ENCODE measurements around the gene ZDHHC8.

ZDHHC8 gene

DNA sequence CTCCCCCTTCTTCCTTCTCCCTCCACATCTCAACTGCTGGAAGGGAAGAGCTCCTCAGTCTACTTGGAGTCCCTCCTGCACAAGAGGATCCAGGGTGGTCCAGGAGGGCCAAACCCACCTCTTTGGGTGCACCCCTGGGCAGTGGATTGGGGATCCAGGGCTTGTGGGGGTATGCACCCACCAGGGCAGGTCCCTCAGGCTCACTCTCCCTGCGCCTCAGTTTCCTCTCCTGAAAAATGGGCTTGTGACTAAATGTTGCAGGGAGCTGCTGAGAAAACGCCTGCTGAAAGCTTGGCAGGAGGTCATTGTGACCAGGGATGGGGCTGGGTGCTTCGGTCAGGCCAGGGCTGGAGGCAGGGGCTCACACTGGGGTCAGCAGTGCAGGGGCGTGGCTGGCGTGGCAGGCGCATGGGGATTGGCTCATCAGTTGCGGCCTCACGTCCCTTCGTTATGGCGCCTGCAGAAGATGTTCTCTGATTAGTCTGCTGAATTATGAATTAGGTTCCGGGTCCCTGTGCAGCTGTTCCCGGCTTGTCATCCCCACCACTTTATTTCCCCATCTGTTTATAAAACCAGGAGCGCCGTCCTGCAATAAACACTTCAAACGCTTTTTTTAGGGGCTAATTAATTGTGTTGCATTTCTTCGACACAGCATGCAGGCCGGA, 44.9 kb downstream of the ZDHHC8 start:
- Histone ChIP-seq H3K4me1 (ENCODE audit: insufficient read depth, low read length) (no peaks in the 10 kb centered on the region), H3K36me3 (ENCODE audit: insufficient read depth, low read depth, low read length) (no peaks in the 10 kb centered on the region), H3K4me3 (ENCODE audit: low read length) (no peak overlapping the region), H3K27me3 (ENCODE audit: insufficient read depth, low read length) (no peaks in the 10 kb centered on the region), H3K9ac (ENCODE audit: low read depth, low read length) (no peak overlapping the region), H3K9me3 (ENCODE audit: insufficient read depth, low read depth, low read length) (no peaks in the 10 kb centered on the region), H3K27ac (ENCODE audit: low read length) (no peak overlapping the region)

DNA sequence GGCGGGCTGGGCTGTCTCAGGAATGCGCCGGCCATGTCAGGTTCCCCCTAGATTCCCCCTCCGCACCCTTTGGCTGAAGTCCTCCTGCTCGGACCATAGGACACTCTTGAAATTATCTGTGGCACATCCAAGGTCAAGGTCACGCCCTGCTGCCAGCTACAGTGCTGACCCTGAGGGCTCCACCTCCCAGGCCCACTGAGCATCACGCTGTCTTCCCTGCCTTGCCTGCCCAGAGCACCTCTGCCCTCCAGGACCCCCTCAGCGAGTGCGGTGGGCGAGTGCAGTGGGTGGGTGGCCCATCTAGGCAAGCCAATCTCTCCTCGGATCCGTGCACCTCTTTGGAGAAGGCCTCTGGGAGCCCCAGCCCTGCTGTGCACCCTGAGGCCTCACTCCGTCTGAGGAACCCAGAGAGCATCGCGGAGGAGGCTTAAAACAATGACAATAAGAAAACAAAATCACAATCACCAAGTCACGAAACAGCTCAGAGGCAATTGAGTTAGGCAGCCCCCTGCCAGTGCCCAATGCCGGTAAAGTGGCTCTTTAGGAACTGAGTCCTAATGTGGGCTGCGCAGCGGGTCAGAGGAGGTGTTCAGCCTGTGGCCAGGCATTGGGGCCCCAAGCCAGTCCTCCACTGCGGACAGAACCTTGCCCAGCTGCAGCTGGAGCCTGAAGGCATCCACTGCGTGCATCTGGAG, 45.8 kb downstream of the ZDHHC8 start:
- no peaks in the 10 kb centered on the region for H3K27me3 ChIP-seq (ENCODE audit: insufficient read depth, low read length)
- H3K36me3 ChIP-seq (ENCODE audit: insufficient read depth, low read depth, low read length): no peaks in the 10 kb centered on the region
- no peaks in the 10 kb centered on the region for H3K9me3 ChIP-seq (ENCODE audit: insufficient read depth, low read depth, low read length)
- H3K4me1 ChIP-seq (ENCODE audit: insufficient read depth, low read length): no peaks in the 10 kb centered on the region
- H3K27ac ChIP-seq (ENCODE audit: low read length): no peak overlapping the region
- no peak overlapping the region for H3K9ac ChIP-seq (ENCODE audit: low read depth, low read length)
- no peak overlapping the region for H3K4me3 ChIP-seq (ENCODE audit: low read length)

DNA sequence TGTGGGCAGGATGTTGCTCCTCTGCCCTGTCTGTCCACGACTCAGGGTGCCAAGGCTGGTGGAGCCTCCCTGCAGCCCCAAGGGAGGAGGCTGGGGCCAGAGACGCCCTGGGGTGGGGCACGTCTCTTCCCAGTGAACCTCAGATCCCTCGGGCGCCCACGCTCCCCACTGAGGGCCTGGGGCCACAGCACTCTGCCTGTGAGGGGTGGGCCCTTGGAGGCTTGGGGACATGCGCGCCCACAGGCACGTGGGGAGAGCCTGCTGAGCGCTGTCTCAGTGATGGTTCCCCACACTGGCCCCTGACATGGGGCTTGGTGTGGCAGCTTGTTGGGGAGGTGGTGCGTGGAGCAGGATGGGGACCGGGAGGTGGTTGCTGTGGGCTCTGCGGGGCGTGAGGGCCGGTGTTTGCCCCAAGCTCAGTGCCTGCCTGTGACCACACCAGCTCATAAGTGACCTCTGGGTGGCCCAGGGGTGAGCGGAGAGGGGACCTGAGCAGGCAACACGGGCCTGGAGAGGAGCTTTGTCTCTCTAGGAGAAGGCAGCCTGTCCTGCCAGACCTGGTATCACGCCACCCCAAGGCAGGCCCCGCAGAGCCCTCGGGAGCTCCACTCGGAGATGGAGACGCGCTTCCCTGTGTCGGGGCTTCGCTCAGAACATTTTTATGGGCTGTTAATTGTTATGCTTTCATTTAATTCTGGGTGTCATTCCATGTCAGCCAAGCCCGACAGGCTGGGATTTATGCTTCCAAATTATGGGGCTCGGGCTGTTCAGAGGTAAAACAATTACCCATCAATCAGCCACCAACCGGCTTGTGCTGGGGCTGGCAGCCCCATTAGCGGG, 46.7 kb downstream of the ZDHHC8 start:
- H3K27me3 ChIP-seq (ENCODE audit: insufficient read depth, low read length): no peaks in the 10 kb centered on the region
- no peaks in the 10 kb centered on the region for H3K36me3 ChIP-seq (ENCODE audit: insufficient read depth, low read depth, low read length)
- H3K4me1 ChIP-seq (ENCODE audit: insufficient read depth, low read length): no peaks in the 10 kb centered on the region
- H3K9ac ChIP-seq (ENCODE audit: low read depth, low read length): no peak overlapping the region
- H3K4me3 ChIP-seq (ENCODE audit: low read length): no peak overlapping the region
- no peak overlapping the region for H3K27ac ChIP-seq (ENCODE audit: low read length)
- no peaks in the 10 kb centered on the region for H3K9me3 ChIP-seq (ENCODE audit: insufficient read depth, low read depth, low read length)

DNA sequence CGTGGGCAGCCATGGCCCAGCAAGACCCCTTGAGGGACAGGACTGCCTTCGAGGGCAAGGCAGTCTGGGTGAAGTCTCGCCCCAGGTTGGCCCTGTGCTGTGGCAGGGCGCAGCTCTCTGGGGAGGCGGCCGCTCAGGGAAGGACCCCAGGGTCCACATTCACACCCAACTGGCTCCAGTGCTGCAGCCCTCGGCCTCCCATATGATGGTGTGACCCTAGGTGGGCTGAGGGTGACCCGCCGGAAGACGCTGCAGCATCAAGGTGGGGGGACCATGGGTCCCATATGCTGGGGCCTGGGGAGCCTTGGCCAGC, 47.3 kb downstream of the ZDHHC8 start:
- Histone ChIP-seq H3K9me3 (ENCODE audit: insufficient read depth, low read depth, low read length) (no peaks in the 10 kb centered on the region), H3K27me3 (ENCODE audit: insufficient read depth, low read length) (no peaks in the 10 kb centered on the region), H3K4me1 (ENCODE audit: insufficient read depth, low read length) (no peaks in the 10 kb centered on the region), H3K4me3 (ENCODE audit: low read length) (no peak overlapping the region), H3K36me3 (ENCODE audit: insufficient read depth, low read depth, low read length) (no peaks in the 10 kb centered on the region), H3K9ac (ENCODE audit: low read depth, low read length) (no peak overlapping the region), H3K27ac (ENCODE audit: low read length) (no peak overlapping the region)

DNA sequence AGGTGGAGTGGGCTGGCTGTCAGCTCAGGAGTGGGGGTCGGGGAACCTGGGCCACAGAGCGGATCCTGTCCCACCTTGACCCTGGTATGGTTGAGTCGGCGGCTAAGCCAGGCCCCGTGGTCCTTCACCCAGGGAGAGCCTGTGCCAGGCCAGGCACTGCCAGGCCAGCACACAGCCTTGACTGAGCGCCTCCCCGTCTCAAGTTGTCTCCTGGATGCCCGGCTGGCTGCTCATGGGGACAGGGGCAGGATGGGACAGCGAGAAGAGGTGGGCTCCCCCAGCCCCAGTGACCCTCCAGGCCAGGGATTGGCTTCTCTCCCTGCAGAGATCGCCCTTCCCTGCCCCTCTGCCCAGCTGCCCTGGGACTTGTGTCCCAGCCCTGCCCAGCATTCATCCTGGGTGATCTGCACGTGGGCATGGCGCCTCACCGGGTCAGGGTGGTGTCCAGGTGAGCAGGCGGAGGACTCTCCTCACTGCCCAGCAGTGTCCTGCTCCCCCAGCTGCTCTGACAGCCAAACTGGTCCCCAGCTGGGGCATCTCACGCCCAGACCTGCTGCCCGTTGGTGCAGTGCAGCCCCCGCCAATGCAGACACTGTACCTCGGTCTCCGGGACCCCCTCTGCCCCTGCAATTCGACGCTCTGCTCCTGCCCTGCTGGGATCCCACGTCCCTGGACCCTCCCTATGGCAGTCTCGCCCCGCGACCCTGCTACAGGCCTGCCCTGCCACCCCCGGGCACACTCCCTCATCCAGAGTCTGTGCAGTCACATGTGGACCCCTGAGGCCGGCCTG, 48.0 kb downstream of the ZDHHC8 start:
- no peak overlapping the region for H3K27ac ChIP-seq (ENCODE audit: low read length)
- H3K27me3 ChIP-seq (ENCODE audit: insufficient read depth, low read length): no peaks in the 10 kb centered on the region
- no peaks in the 10 kb centered on the region for H3K36me3 ChIP-seq (ENCODE audit: insufficient read depth, low read depth, low read length)
- H3K9me3 ChIP-seq (ENCODE audit: insufficient read depth, low read depth, low read length): no peaks in the 10 kb centered on the region
- no peak overlapping the region for H3K4me3 ChIP-seq (ENCODE audit: low read length)
- no peak overlapping the region for H3K9ac ChIP-seq (ENCODE audit: low read depth, low read length)
- no peaks in the 10 kb centered on the region for H3K4me1 ChIP-seq (ENCODE audit: insufficient read depth, low read length)

DNA sequence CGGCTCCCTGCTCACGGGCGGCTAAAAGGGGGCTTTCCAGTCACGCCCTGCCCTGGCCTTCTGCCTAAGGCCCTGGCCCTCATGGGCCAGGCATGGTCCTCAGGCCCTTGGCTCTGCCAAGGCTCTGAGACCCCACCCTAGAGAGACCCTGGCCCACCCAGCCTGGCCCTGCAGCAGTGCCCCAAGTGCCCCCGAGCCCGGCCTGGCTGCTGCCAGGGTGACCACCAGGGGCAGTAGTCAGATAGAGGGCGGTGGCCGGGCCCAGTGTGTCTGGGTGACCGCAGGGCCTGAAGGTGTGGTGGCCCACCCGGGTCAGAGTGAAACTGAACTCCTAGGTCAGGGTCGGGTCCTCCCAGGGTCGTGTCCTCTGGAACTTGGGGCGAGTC, 48.6 kb downstream of the ZDHHC8 start:
- H3K4me1 ChIP-seq (ENCODE audit: insufficient read depth, low read length): no peaks in the 10 kb centered on the region
- H3K27me3 ChIP-seq (ENCODE audit: insufficient read depth, low read length): no peaks in the 10 kb centered on the region
- H3K9ac ChIP-seq (ENCODE audit: low read depth, low read length): no peak overlapping the region
- no peaks in the 10 kb centered on the region for H3K9me3 ChIP-seq (ENCODE audit: insufficient read depth, low read depth, low read length)
- H3K27ac ChIP-seq (ENCODE audit: low read length): no peak overlapping the region
- no peak overlapping the region for H3K4me3 ChIP-seq (ENCODE audit: low read length)
- H3K36me3 ChIP-seq (ENCODE audit: insufficient read depth, low read depth, low read length): no peaks in the 10 kb centered on the region

DNA sequence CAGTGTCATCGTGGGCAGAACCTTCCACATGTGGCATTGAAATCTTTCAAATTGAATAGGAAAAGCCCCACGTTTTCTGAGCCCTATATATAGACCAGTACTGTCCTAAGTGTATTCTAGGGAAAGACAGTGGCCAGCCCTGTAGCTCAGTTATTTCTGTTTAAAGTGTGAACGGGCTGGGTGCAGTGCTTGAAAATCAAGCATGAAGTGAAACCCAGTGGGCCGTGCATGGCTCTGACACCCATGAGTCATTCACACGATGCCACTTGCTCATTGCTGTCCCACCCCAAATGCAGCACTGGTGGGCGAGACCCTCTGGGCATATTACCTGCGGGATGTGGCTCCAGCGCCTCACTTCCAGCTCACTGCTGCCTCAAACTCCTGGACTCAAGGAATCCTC, 49.0 kb downstream of the ZDHHC8 start:
- Histone ChIP-seq H3K9me3 (ENCODE audit: insufficient read depth, low read depth, low read length) (no peaks in the 10 kb centered on the region), H3K9ac (ENCODE audit: low read depth, low read length) (no peak overlapping the region), H3K27ac (ENCODE audit: low read length) (no peak overlapping the region), H3K4me1 (ENCODE audit: insufficient read depth, low read length) (no peaks in the 10 kb centered on the region), H3K36me3 (ENCODE audit: insufficient read depth, low read depth, low read length) (no peaks in the 10 kb centered on the region), H3K27me3 (ENCODE audit: insufficient read depth, low read length) (no peaks in the 10 kb centered on the region), H3K4me3 (ENCODE audit: low read length) (no peak overlapping the region)

DNA sequence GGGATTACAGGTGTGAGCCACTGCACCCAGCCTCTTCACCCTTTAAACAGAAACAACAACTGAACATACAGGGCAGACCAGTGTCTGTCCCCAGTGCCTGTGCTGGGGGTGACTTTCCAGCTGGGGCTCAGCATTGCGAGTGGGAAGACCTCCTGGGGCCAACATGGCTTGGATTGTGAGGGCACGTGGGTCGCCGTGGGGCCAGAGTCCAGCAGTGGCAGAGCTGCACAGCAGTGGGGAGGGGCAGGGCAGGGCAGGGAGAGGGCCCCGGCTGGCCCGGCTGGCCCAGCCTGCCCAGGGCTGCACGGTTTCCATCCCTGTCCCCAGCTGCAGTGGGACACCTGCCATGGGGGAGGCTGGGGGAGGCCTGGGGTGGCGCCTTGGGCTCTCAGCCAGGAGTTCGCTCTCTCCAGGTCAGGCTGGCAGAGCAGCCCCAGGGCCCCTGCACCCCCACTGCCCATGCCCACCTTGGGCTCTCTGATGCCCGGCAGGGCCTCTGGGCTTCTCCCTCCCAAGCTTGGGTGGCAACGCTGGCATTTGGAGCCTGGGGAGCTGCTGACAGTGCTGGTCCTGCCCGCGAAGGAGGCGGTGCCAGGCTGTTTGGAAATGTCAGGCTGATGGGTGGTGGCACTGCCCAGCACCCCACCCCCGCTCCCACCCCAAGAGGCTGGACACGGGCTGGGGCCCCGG, 49.7 kb downstream of the ZDHHC8 start:
- no peaks in the 10 kb centered on the region for H3K4me1 ChIP-seq (ENCODE audit: insufficient read depth, low read length)

DNA sequence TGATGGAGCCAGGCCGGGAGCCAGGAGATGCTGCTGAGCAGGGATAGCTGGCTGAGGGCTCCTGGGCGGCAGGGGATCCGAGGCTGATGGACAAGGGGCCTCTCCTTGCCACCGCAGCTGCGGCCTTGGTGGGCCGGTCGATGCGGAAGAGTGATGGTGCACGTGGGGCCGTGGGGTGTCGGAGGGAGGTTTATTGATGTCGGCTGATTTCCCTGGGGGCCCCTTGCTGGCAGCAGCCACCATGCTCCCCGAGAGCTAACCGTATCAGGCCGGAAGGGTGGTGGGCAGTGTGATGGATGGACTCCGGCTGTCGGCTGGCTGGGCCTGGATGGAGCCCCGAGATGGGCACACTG, 50.3 kb downstream of the ZDHHC8 start:
- no peaks in the 10 kb centered on the region for H3K4me1 ChIP-seq (ENCODE audit: insufficient read depth, low read length)
- H3K9ac ChIP-seq (ENCODE audit: low read depth, low read length): no peak overlapping the region
- H3K27ac ChIP-seq (ENCODE audit: low read length): no peak overlapping the region
- no peak overlapping the region for H3K4me3 ChIP-seq (ENCODE audit: low read length)
- H3K27me3 ChIP-seq (ENCODE audit: insufficient read depth, low read length): no peaks in the 10 kb centered on the region
- H3K9me3 ChIP-seq (ENCODE audit: insufficient read depth, low read depth, low read length): no peaks in the 10 kb centered on the region
- no peaks in the 10 kb centered on the region for H3K36me3 ChIP-seq (ENCODE audit: insufficient read depth, low read depth, low read length)

More for the DNA sequence above, 49.7 kb downstream of the ZDHHC8 start:
- H3K36me3 ChIP-seq (ENCODE audit: insufficient read depth, low read depth, low read length): no peaks in the 10 kb centered on the region
- H3K9me3 ChIP-seq (ENCODE audit: insufficient read depth, low read depth, low read length): no peaks in the 10 kb centered on the region
- H3K4me3 ChIP-seq (ENCODE audit: low read length): no peak overlapping the region
- H3K9ac ChIP-seq (ENCODE audit: low read depth, low read length): no peak overlapping the region
- no peaks in the 10 kb centered on the region for H3K27me3 ChIP-seq (ENCODE audit: insufficient read depth, low read length)
- H3K27ac ChIP-seq (ENCODE audit: low read length): no peak overlapping the region

DNA sequence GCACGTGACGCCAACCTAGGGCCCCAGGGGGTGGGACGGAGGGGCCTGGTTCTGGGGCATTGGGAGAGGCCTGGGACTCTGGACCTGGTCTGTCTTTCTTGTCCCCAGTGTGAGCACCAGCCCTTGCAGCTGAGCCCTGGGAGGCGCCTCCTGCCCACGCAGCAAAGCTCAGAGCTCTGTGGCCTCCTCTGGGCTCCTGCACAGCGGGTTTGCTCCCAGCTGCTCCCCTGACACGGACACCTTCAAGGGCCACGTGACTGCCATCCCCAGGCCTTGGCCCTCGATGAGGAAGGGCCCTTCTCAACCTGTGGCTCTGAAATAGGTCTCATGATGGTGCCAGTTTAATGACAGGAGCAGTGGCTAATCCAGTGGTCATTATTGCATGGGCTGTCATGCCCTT, 50.8 kb downstream of the ZDHHC8 start:
- Histone ChIP-seq H3K9me3 (ENCODE audit: insufficient read depth, low read depth, low read length) (no peaks in the 10 kb centered on the region), H3K9ac (ENCODE audit: low read depth, low read length) (no peak overlapping the region), H3K36me3 (ENCODE audit: insufficient read depth, low read depth, low read length) (no peaks in the 10 kb centered on the region), H3K27me3 (ENCODE audit: insufficient read depth, low read length) (no peaks in the 10 kb centered on the region), H3K4me3 (ENCODE audit: low read length) (no peak overlapping the region), H3K4me1 (ENCODE audit: insufficient read depth, low read length) (no peaks in the 10 kb centered on the region), H3K27ac (ENCODE audit: low read length) (no peak overlapping the region)

DNA sequence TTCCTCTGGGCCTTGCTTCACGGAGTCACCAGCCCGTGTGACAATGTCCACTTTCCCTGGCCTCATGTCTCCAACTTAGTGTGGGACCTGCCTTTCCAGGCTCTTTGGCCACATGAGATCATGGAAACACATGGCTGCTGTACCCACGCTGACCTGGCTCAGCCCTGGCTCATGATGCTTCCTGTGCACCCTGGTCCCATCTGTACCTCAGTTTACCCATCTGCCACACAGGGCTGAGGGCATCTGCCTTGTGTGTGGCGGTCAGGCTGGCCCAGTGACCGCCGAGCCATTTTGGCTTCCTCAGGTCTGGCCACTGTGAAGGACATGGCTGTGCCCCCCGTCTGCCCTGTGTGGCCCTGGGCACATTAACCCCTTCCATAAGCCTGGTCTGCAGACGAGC, 51.5 kb downstream of the ZDHHC8 start:
- Histone ChIP-seq H3K36me3 (ENCODE audit: insufficient read depth, low read depth, low read length) (no peaks in the 10 kb centered on the region), H3K9me3 (ENCODE audit: insufficient read depth, low read depth, low read length) (no peaks in the 10 kb centered on the region), H3K4me1 (ENCODE audit: insufficient read depth, low read length) (no peaks in the 10 kb centered on the region), H3K9ac (ENCODE audit: low read depth, low read length) (no peak overlapping the region), H3K27ac (ENCODE audit: low read length) (no peak overlapping the region), H3K4me3 (ENCODE audit: low read length) (no peak overlapping the region), H3K27me3 (ENCODE audit: insufficient read depth, low read length) (no peaks in the 10 kb centered on the region)
